HL-60 (cell line): Measurements from ENCODE around the gene DOHH.

Experiments
- CTCF ChIP-seq: IDR thresholded peaks from one replicate; pipeline ENCODE4 v1.5.1; 2011; ENCODE audit warnings: low read length, control low read depth, inconsistent platforms; ENCODE audit not compliant: insufficient read depth
- GABPA ChIP-seq: IDR thresholded peaks from 2 replicates; pipeline ENCODE4 v1.6.1; 2012; ENCODE audit warnings: low read depth

- TF ChIP-seq CTCF (no peak), GABPA (no peak)
Measured at GRCh38 chr19:3519126-3519525, 18.7 kb upstream of the DOHH start.
